ENCODE results near the gene FOXI2. TPM values are rescaled to one million over a fixed set of nuclear protein-coding genes. Genes with fewer than 3 reads are reported as not detected.

FOXI2 gene
- total and polyA plus RNA-seq, 5 donors from 2014 or later = not detected

DNA sequence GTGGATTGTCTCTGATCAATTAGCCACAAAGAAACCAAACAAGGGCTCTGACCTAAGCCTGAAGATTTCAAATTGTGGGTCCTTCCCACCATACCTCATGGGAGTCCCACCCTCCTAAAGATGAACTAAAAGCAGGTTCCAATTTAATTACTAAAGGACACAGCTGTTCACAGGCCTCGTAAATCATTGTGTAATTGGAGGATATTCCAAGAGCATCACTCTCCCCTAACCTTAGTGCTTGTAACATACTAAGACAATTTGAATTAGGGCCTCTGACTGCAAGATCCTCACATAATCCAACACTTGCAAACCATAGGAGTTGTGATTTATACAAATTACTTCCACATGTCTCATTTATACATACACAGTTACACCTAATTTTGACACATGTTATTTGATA, 44.4 kb downstream of the FOXI2 start:
- H3K4me3 Mint-ChIP-seq = no peak overlapping the region
- no peaks in the 10 kb centered on the region for H3K27me3 ChIP-seq (ENCODE audit: control insufficient read depth, insufficient read depth, low read length)
- ATAC-seq (ENCODE audit: low read depth in 2 of 2) = no peak
- H3K9me3 Mint-ChIP-seq = peaks cover 0 to 2% (median 0%) of the 10 kb centered on the region in 7 donors
- H3K4me1 ChIP-seq (ENCODE audit: control insufficient read depth, insufficient read depth, low read length, poor library complexity, severe bottlenecking) = no peaks in the 10 kb centered on the region
- H3K36me3 Mint-ChIP-seq = no peaks in the 10 kb centered on the region
- H3K27ac ChIP-seq (ENCODE audit: insufficient read depth, low read length, poor library complexity, severe bottlenecking) = no peak overlapping the region
- H3K36me3 ChIP-seq (ENCODE audit: control insufficient read depth, insufficient read depth, low read length) = no peaks in the 10 kb centered on the region
- no peak for DNase-seq
- no peaks in the 10 kb centered on the region for H3K4me1 Mint-ChIP-seq
- no peaks in the 10 kb centered on the region for H3K9me3 ChIP-seq (ENCODE audit: control insufficient read depth in 2 of 2, low read length in 2 of 2)
- no peak overlapping the region for H3K27ac Mint-ChIP-seq
- H3K4me3 ChIP-seq (ENCODE audit: low read depth, low read length) = no peak overlapping the region
- peaks cover 6% of the 10 kb centered on the region for H3K27me3 Mint-ChIP-seq

DNA sequence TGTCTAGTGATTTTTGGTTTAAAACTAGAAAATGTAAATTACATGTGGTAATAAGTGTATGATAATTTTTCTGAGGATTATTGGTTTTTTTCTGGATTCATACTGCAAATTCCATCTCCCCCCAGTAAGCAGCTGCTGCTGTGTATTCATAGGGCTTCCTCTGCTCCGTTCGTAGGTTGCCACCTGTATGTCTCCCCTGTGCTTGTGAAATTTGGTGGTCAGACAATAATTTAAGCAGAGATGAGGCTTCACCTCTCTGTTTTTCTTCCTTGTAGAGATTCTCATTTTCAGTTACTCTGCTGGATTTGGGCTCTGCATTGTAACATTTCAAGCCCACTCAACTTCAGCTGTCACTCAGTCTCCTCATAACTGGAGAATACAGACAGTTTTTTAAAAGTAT, 50.9 kb downstream of the FOXI2 start:
- H3K27ac Mint-ChIP-seq = no peak overlapping the region
- ATAC-seq (ENCODE audit: low read depth in 2 of 2) = no peak

DNA sequence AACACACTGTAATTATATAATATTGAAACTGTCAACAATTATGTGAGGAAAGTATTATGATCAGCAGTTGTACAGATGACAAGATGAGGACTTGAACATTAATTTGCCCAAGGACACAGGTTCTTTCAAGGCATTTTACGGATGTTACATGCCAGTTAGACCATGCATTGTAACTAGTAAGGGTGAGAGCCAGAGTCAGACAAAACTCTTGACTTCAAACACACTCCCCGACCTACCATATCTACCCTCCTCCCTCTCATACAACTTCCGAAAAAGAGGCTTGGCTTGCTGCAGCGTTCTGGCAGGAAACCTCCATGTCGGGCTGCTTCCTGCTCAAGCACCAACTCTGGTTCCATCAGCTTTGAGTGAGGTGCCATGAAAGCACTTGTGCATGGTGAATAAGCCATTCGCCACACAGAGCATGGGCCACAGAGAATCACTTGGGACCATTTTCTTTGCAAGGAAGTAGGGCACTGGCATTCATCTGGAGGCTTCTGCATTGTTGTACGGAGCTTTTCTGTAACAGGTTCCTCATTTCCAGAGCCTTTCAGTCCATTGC, 53.2 kb downstream of the FOXI2 start:
- DNase-seq (peak in 1 of 3 donors; percentile 3), ATAC-seq (ENCODE audit: low read depth in 2 of 2) (no peak)
- H3K27ac ChIP-seq (ENCODE audit: insufficient read depth, low read length, poor library complexity, severe bottlenecking) = no peak overlapping the region
- Mint-ChIP-seq H3K36me3 (no peaks in the 10 kb centered on the region), H3K27ac (no peak overlapping the region), H3K9me3 (peaks cover 0 to 5% (median 2%) of the 10 kb centered on the region in 7 donors), H3K27me3 (peaks cover 14% of the 10 kb centered on the region), H3K4me1 (no peaks in the 10 kb centered on the region), H3K4me3 (no peak overlapping the region)
- H3K4me3 ChIP-seq (ENCODE audit: low read depth, low read length) = no peak overlapping the region
- H3K4me1 ChIP-seq (ENCODE audit: control insufficient read depth, insufficient read depth, low read length, poor library complexity, severe bottlenecking) = no peaks in the 10 kb centered on the region
- no peaks in the 10 kb centered on the region for H3K36me3 ChIP-seq (ENCODE audit: control insufficient read depth, insufficient read depth, low read length)
- H3K27me3 ChIP-seq (ENCODE audit: control insufficient read depth, insufficient read depth, low read length) = peaks cover 4% of the 10 kb centered on the region
- no peaks in the 10 kb centered on the region for H3K9me3 ChIP-seq (ENCODE audit: control insufficient read depth in 2 of 2, low read length in 2 of 2)

More for the DNA sequence above, 50.9 kb downstream of the FOXI2 start:
- no peak for DNase-seq
- Mint-ChIP-seq H3K9me3 (peaks cover 0 to 7% (median 2%) of the 10 kb centered on the region in 7 donors), H3K36me3 (no peaks in the 10 kb centered on the region), H3K27me3 (peaks cover 15% of the 10 kb centered on the region), H3K4me1 (no peaks in the 10 kb centered on the region), H3K4me3 (no peak overlapping the region)
- Histone ChIP-seq H3K27ac (ENCODE audit: insufficient read depth, low read length, poor library complexity, severe bottlenecking) (no peak overlapping the region), H3K4me1 (ENCODE audit: control insufficient read depth, insufficient read depth, low read length, poor library complexity, severe bottlenecking) (no peaks in the 10 kb centered on the region), H3K4me3 (ENCODE audit: low read depth, low read length) (no peak overlapping the region), H3K36me3 (ENCODE audit: control insufficient read depth, insufficient read depth, low read length) (no peaks in the 10 kb centered on the region), H3K27me3 (ENCODE audit: control insufficient read depth, insufficient read depth, low read length) (peaks cover 4% of the 10 kb centered on the region), H3K9me3 (ENCODE audit: control insufficient read depth in 2 of 2, low read length in 2 of 2) (no peaks in the 10 kb centered on the region)

Other genes with a start within 250 kb of the FOXI2 start
- not detected for gene NPS, start 187.9 kb upstream of the FOXI2 start, total RNA-seq
- not detected for gene NPS, start 187.9 kb upstream of the FOXI2 start, polyA plus RNA-seq
- not detected for gene CLRN3, start 155.8 kb downstream of the FOXI2 start, total RNA-seq
- gene CLRN3, start 155.8 kb downstream of the FOXI2 start, polyA plus RNA-seq = not detected
- 63.9 TPM for gene PTPRE, start 169.9 kb downstream of the FOXI2 start, total RNA-seq
- 10 to 100 TPM; 10.0 to 14.4 (median 12.9) TPM for gene PTPRE, start 169.9 kb downstream of the FOXI2 start, polyA plus RNA-seq